Thymus (tissue), 11 donors: Measurements from ENCODE around the gene AKIRIN1. TPM values are rescaled to one million over a fixed set of nuclear protein-coding genes. Genes with fewer than 3 reads are reported as not detected.

Experiments
- DNase-seq, 9 donors: peaks; one replicate each; pipeline ENCODE4 v3.0.0-alpha.2; 2013; ENCODE audit warnings: low spot score in 9 of 9, low read depth in 6 of 9, missing footprints in 1 of 9
- H3K27ac ChIP-seq, 2 donors: one replicate each; pipeline ENCODE4 v1.5.1; 2013; ENCODE audit warnings: control low read depth in 1 of 2, low read depth in 1 of 2, low read length in 1 of 2, mild to moderate bottlenecking in 1 of 2, moderate library complexity in 1 of 2
- H3K27me3 ChIP-seq, 2 donors: one replicate each; pipeline ENCODE4 v1.5.1; 2013; ENCODE audit warnings: low read length in 1 of 2; ENCODE audit not compliant: control insufficient read depth in 2 of 2, insufficient read depth in 1 of 2
- H3K36me3 ChIP-seq, 2 donors: one replicate each; pipeline ENCODE4 v1.5.1; 2013; ENCODE audit warnings: low read length in 1 of 2, mild to moderate bottlenecking in 1 of 2, moderate library complexity in 1 of 2; ENCODE audit not compliant: control insufficient read depth in 2 of 2, insufficient read depth in 2 of 2
- H3K4me1 ChIP-seq, 2 donors: one replicate each; pipeline ENCODE4 v1.5.1; 2013; ENCODE audit warnings: low read length in 2 of 2; ENCODE audit not compliant: control insufficient read depth in 2 of 2, insufficient read depth in 2 of 2
- H3K4me3 ChIP-seq, 2 donors: one replicate each; pipeline ENCODE4 v1.5.1; 2013; ENCODE audit warnings: low read length in 2 of 2, control low read depth in 1 of 2, mild to moderate bottlenecking in 1 of 2
- H3K9me3 ChIP-seq, 2 donors: one replicate each; pipeline ENCODE4 v1.5.1; 2013; ENCODE audit warnings: low read length in 1 of 2, mild to moderate bottlenecking in 1 of 2; ENCODE audit not compliant: control insufficient read depth in 2 of 2, insufficient read depth in 1 of 2
- WGBS: extraction: QIAGEN DNeasy Blood & Tissue Kit; methylation state at CpG from one replicate; pipeline ENCODE4 v1.1.7; 2013; 5-methylcytosine and 5-hydroxymethylcytosine counted together
- polyA plus RNA-seq: library from polyadenylated mRNA; stranded (reverse); fragments of 200-250 nt; gene quantifications from one replicate; pipeline ENCODE4 v1.2.3, GENCODE V29; 2013
- total RNA-seq: library from RNA; stranded (reverse); fragments of 120-200 nt; gene quantifications from one replicate; pipeline ENCODE4 v1.2.4, GENCODE V29; 2013
- donor health status: healthy.

The AKIRIN1 gene
- total and polyA plus RNA-seq, 2 donors = 40.3 to 44.2 TPM

DNA sequence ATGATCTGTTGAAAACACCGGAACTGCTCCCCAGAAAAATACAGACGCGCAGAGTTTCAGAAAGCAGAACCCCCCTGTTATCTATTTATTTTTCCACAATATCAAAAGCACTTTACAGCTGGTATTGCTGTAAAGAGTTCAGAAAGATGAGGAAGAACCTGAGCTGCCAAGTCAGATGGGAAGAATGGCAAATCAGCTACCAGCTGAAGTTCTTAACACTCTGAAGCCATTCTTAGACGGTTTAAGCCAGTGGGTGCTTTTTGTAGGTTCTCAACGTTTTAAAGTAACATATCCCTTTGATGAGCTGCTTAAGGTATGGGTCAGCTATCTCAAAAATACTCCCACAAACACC lies 714 bp upstream of the AKIRIN1 start:
- H3K27me3 ChIP-seq = no peaks in the 10 kb centered on the region
- peak in 1 of 9 donors; percentile 31 for DNase-seq
- H3K9me3 ChIP-seq = no peaks in the 10 kb centered on the region
- peaks cover 5 to 10% of the 10 kb centered on the region in 2 donors for H3K36me3 ChIP-seq
- 50% methylated on average over 5 of the region's 5 CpGs for WGBS
- peak overlapping the region; percentile 95 to 99 for H3K4me3 ChIP-seq
- peak overlapping the region; percentile 80 to 91 for H3K27ac ChIP-seq
- H3K4me1 ChIP-seq = peaks cover 13 to 16% of the 10 kb centered on the region in 2 donors

DNA sequence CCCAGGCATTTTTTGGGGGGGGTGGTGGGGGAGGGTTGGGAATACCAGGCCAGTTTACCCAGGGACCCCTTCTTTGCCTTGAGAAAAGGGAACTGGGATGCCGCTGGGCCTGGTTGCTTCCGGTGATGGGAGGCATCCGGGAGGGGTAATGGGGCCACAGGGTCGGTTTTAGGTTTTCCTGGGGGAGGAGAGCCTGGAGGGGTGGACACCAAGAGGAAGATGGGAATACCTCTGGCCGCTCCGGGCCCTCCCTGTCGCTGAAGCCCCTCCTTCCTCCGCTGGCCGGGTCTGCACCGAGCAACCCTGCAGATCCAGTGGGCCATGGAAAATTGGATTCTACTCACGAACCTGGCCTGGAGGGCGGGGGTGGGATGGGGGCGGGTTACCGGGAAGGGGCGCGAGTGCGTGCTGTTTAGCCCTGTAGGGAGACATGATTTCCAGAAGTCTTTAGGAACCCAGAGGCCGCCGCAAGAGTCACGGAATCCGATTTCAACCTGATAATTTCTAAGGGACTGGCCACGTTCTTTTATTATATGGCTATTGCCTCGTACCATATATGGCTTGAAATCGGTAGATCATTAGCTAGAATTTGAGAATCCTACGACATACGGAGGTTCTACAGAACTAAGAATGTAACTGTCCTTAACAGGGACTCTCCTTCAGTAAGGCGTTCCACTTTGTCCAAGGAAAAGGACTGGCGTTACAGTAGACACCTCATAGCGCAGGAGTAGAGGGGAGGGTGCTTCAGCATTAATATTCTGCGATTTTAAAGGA lies 749 bp downstream of the AKIRIN1 start:
- no peaks in the 10 kb centered on the region for H3K27me3 ChIP-seq
- peak overlapping the region; percentile 55 to 95 for H3K27ac ChIP-seq
- H3K9me3 ChIP-seq = no peaks in the 10 kb centered on the region
- H3K36me3 ChIP-seq = peaks cover 5 to 15% of the 10 kb centered on the region in 2 donors
- H3K4me3 ChIP-seq = peak overlapping the region; percentile 95 to 99
- WGBS = 2% methylated on average over 30 of the region's 30 CpGs
- peaks cover 13 to 23% of the 10 kb centered on the region in 2 donors for H3K4me1 ChIP-seq
- peak in 2 of 9 donors; percentile 2 to 27 for DNase-seq

DNA sequence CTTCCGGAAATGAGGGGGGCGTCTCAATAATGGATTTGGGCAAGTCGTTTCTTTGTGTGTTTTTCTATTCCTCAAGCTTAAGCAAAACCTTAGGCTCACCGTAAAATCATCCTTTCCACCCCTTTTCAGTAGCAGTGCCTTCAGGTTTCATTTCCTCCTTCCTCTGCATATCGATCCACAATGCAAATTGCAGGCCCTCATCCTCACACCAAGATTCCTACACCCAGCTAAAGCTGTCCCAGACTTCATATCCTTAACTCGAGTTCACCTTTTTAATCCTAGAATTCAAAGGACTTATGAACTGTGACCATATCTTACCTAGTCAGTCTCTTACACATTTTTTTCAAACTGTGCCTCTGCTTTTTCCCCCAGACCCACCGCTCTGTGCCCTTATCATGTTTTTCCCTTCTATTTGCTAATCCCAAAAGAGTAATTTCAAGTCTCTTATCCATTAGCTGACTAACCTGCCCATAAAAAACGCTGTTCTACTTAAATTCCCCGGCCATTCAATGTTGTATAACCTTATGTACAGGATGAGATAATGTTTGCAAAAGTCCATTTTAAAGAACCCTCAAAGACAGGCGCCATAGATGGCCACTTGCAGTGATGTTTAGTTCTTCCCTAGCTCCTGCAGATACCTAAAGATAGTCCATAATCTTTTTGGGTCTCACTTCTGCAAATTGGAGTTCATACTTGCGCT lies 1.5 kb downstream of the AKIRIN1 start:
- DNase-seq = peak in 1 of 9 donors; percentile 23
- 42% methylated on average over 11 of the region's 11 CpGs for WGBS
- H3K36me3 ChIP-seq = peaks cover 5 to 15% of the 10 kb centered on the region in 2 donors
- peak overlapping the region; percentile 95 to 99 for H3K4me3 ChIP-seq
- no peak overlapping the region for H3K27ac ChIP-seq
- H3K27me3 ChIP-seq = no peaks in the 10 kb centered on the region
- peaks cover 13 to 27% of the 10 kb centered on the region in 2 donors for H3K4me1 ChIP-seq
- H3K9me3 ChIP-seq = no peaks in the 10 kb centered on the region

DNA sequence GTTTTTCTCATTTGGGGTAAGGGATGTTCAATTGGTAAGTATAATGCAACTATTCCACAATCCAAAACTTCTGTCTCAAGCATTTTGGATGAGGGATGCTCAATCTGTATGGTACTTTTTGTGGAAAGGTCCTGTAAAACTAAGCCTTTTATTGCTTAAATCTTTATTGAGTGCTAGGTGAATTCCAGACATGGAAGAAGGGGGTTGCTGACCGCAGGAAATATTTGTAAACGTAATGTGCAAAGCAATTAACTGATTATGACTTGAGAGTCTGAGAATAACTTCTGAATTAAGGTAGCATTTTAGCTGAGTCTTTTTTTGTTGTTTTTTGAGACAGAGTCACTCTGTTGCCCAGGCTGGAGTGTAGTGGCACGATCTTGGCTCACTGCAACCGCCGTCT lies 3.1 kb downstream of the AKIRIN1 start:
- Histone ChIP-seq H3K4me3 (no peak overlapping the region), H3K36me3 (peaks cover 18 to 26% of the 10 kb centered on the region in 2 donors), H3K27me3 (no peaks in the 10 kb centered on the region), H3K9me3 (no peaks in the 10 kb centered on the region), H3K4me1 (peaks cover 13 to 28% of the 10 kb centered on the region in 2 donors), H3K27ac (no peak overlapping the region)
- 97% methylated on average over 5 of the region's 5 CpGs for WGBS
- no peak for DNase-seq

DNA sequence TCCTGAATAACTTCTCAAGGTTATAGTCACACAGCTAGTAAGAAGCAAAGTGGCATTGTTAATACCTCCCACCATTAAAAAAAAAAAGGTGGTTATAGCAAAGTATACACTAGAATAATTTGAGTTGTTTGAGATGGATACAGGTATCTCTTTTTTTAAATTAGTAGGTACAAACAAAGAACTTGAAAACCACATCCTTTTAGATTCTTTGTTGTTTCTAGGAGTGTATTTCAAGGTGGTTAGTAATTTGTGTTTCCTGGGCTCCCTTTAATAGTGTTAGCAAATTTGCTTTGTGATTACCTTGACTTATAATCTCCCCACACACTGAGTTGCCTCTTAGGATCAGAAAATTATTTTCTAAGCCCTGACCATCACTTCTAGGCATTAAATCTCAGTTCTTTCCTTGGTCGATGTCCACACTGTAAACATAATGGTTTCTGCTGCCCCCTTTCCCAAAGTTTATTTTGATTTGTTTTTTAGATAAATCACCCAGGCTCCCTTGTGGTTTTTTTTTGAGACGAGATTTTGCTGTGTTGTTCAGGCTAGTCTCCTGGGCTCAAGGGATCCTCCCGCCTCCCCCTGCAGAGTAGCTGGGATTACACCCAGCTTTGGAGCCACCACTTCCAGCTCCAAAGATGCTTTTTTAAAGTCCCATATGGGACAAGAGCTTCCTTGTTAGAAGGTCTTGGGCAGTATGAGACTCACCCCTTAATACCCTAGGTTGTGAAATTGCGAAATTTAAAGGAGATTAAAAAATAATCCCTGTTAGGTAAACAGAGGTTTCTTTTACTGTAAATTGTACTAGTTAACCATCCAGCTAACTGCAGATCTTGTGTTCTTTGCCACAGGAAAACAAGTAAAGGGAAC lies 6.2 kb downstream of the AKIRIN1 start:
- Histone ChIP-seq H3K27ac (no peak overlapping the region), H3K9me3 (no peaks in the 10 kb centered on the region), H3K36me3 (peaks cover 38 to 56% of the 10 kb centered on the region in 2 donors), H3K27me3 (no peaks in the 10 kb centered on the region), H3K4me1 (peaks cover 6 to 20% of the 10 kb centered on the region in 2 donors), H3K4me3 (no peak overlapping the region)
- DNase-seq = peak in 1 of 9 donors; percentile 22
- WGBS = 65% methylated on average over 4 of the region's 4 CpGs

DNA sequence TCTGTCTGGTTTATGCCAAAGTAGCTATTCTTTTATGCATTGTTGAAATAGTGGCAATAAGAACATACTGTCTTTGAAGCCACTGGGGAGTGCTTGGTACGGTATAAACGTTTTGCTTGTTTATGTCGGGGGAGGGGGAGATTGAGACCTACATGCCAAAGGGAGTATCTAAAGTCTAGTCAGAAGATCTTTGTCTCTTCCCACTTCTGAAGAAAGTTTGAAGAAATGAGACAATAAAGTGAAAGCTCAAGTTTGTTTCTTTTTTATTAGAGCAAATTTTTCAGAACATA lies 6.8 kb downstream of the AKIRIN1 start:
- peak in 1 of 9 donors; percentile 32 for DNase-seq
- Histone ChIP-seq H3K27ac (no peak overlapping the region), H3K4me3 (no peak overlapping the region), H3K4me1 (peaks cover under 1 to 15% of the 10 kb centered on the region in 2 donors), H3K9me3 (no peaks in the 10 kb centered on the region), H3K27me3 (no peaks in the 10 kb centered on the region), H3K36me3 (peaks cover 43 to 60% of the 10 kb centered on the region in 2 donors)
- 57% methylated on average over 3 of the region's 3 CpGs for WGBS

DNA sequence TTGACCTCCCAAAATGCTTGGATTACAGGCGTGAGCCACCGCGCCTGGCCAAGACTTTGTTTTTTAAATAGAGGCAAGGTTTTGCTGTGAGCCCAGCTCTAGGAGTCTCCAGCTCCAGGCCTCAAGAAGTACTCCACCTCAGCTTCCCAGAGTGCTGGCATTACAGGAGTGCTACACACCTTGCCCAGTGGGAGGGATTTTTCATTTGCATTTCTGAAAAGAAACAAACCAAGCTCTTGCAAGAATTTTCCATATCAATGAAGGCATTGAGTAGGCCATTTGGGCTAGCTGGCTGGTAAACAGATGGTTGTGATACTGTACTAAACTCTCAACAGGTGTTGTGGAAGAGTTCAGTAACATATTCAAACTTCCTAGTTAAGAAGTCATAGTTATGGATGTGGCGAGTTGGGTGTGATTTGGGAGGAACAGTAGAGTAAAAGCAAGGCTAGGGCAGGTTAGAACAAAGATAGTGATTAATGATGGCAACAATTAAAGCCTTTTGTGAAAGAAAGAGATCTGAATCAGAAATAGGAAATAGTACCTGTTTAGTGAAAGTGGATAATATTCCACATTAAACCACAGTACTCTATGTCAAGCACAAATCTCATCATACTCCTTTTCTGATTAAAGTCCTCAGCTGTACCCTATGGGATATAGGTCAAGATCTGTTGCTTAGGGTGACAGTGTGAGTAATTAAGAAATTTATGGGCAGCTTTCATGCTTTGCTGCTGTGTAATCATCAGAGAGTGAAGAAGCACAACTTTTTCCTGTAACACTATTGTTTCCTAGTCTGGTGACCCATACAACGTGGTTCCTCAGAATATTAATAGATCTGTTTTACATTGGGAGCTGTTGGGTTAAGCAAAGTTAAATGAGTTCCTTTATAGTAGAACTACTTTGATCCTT lies 10.7 kb downstream of the AKIRIN1 start:
- Histone ChIP-seq H3K4me1 (peaks cover 0 to 5% of the 10 kb centered on the region in 2 donors), H3K27me3 (no peaks in the 10 kb centered on the region), H3K27ac (no peak overlapping the region), H3K36me3 (peaks cover 60 to 79% of the 10 kb centered on the region in 2 donors), H3K9me3 (no peaks in the 10 kb centered on the region), H3K4me3 (no peak overlapping the region)
- DNase-seq = no peak
- WGBS = 96% methylated on average over 5 of the region's 5 CpGs

DNA sequence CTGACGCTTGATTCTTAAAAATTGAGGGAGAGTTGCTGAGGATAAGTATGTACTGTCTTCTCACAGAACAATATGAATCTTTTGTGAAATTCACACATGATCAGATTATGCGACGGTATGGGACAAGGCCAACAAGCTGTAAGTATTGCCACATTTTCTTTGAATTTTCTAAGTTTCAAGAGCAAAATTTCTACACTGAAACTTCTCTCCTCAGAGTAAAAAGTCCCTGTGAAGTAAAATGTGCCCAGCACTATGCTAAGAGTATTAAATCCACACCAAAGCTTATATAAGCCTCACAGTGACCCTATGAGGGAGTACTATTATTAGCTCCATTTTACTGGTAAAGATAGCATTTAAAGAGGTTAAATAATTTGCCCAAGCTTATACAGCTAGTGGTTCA lies 12.2 kb downstream of the AKIRIN1 start:
- Histone ChIP-seq H3K27ac (no peak overlapping the region), H3K27me3 (no peaks in the 10 kb centered on the region), H3K36me3 (peaks cover 59 to 87% of the 10 kb centered on the region in 2 donors), H3K4me1 (no peaks in the 10 kb centered on the region), H3K4me3 (no peak overlapping the region), H3K9me3 (no peaks in the 10 kb centered on the region)
- DNase-seq = no peak
- WGBS = 98% methylated on average over 3 of the region's 3 CpGs
